H9 (cell line): ENCODE measurements around the gene TEC. TPM values are rescaled to one million over a fixed set of nuclear protein-coding genes. Genes with fewer than 3 reads are reported as not detected.

Experiments
- DNase-seq: peaks from one replicate; pipeline ENCODE4 v3.0.0-alpha.2; 2017
- H2AFZ ChIP-seq: one replicate; pipeline ENCODE4 v1.6.1; 2013; ENCODE audit warnings: mild to moderate bottlenecking, low read length, control low read depth, moderate library complexity
- H2AK5ac ChIP-seq: 2 replicates; pipeline ENCODE4 v1.6.1; 2013; ENCODE audit warnings: low read length, control low read depth, mixed read lengths; ENCODE audit not compliant: insufficient read length
- H2BK120ac ChIP-seq: one replicate; pipeline ENCODE4 v1.6.1; 2013; ENCODE audit warnings: low read depth, mild to moderate bottlenecking, low read length, control low read depth, inconsistent platforms; ENCODE audit not compliant: poor library complexity, severe bottlenecking
- H2BK12ac ChIP-seq: 2 replicates; pipeline ENCODE4 v1.6.1; 2013; ENCODE audit warnings: low read length, control low read depth, mixed read lengths, low read depth; ENCODE audit not compliant: insufficient read length
- H2BK15ac ChIP-seq: 2 replicates; pipeline ENCODE4 v1.6.1; 2013; ENCODE audit warnings: low read depth, low read length, control low read depth
- H2BK20ac ChIP-seq: one replicate; pipeline ENCODE4 v1.6.1; 2013; ENCODE audit warnings: low read depth, mild to moderate bottlenecking, low read length, control low read depth, inconsistent platforms; ENCODE audit not compliant: poor library complexity, severe bottlenecking
- H2BK5ac ChIP-seq: 2 replicates; pipeline ENCODE4 v1.6.1; 2013; ENCODE audit warnings: low read length, control low read depth, mixed read lengths; ENCODE audit not compliant: insufficient read length
- H3K14ac ChIP-seq: 2 replicates; pipeline ENCODE4 v1.6.1; 2013; ENCODE audit warnings: low read length, control low read depth; ENCODE audit not compliant: insufficient read depth
- H3K18ac ChIP-seq: 2 replicates; pipeline ENCODE4 v1.6.1; 2013; ENCODE audit warnings: low read depth, mild to moderate bottlenecking, mixed read lengths, low read length, control low read depth; ENCODE audit not compliant: insufficient read length
- H3K23ac ChIP-seq: 2 replicates; pipeline ENCODE4 v1.6.1; 2013; ENCODE audit warnings: low read length, control low read depth, mixed read lengths, low read depth; ENCODE audit not compliant: insufficient read length
- H3K23me2 ChIP-seq: 2 replicates; pipeline ENCODE4 v1.6.1; 2013; ENCODE audit warnings: low read depth, mild to moderate bottlenecking, mixed read lengths, low read length, control low read depth; ENCODE audit not compliant: insufficient read length, poor library complexity, severe bottlenecking
- H3K27ac ChIP-seq: 2 replicates; pipeline ENCODE4 v1.5.1; 2013; ENCODE audit warnings: low read length, control low read depth, mixed read lengths, low read depth; ENCODE audit not compliant: insufficient read length
- H3K27me3 ChIP-seq: 2 replicates; pipeline ENCODE4 v1.6.1; 2013; ENCODE audit warnings: low read length, control low read depth, inconsistent platforms; ENCODE audit not compliant: insufficient read depth
- H3K4ac ChIP-seq: 2 replicates; pipeline ENCODE4 v1.6.1; 2013; ENCODE audit warnings: low read depth, mild to moderate bottlenecking, control low read depth, inconsistent platforms, low read length, moderate library complexity
- H3K4me1 ChIP-seq: 2 replicates; pipeline ENCODE4 v1.6.1; 2013; ENCODE audit warnings: low read length, control low read depth, inconsistent platforms; ENCODE audit not compliant: insufficient read depth
- H3K4me2 ChIP-seq: 2 replicates; pipeline ENCODE4 v1.6.1; 2013; ENCODE audit warnings: low read length, control low read depth, mixed read lengths; ENCODE audit not compliant: insufficient read length, insufficient read depth
- H3K56ac ChIP-seq: 2 replicates; pipeline ENCODE4 v1.6.1; 2013; ENCODE audit warnings: low read depth, mild to moderate bottlenecking, mixed read lengths, low read length, control low read depth; ENCODE audit not compliant: insufficient read length
- H3K79me1 ChIP-seq: 2 replicates; pipeline ENCODE4 v1.6.1; 2013; ENCODE audit warnings: low read depth, mild to moderate bottlenecking, moderate library complexity, low read length, control low read depth, inconsistent platforms; ENCODE audit not compliant: insufficient read depth, poor library complexity, severe bottlenecking
- H3K79me2 ChIP-seq: 2 replicates; pipeline ENCODE4 v1.6.1; 2013; ENCODE audit warnings: low read length, control low read depth, inconsistent platforms; ENCODE audit not compliant: insufficient read depth
- H3K9ac ChIP-seq: 2 replicates; pipeline ENCODE4 v1.6.1; 2013; ENCODE audit warnings: low read length, control low read depth, mixed read lengths; ENCODE audit not compliant: insufficient read length; ENCODE audit errors: extremely low read depth
- H3K9me3 ChIP-seq: one replicate; pipeline ENCODE4 v1.6.1; 2013; ENCODE audit warnings: low read depth, low read length, inconsistent platforms; ENCODE audit not compliant: control insufficient read depth
- H3T11ph ChIP-seq: one replicate; pipeline ENCODE4 v1.6.1; 2013; ENCODE audit warnings: mild to moderate bottlenecking, low read length, control low read depth, inconsistent platforms
- H4K20me1 ChIP-seq: one replicate; pipeline ENCODE4 v1.6.1; 2013; ENCODE audit not compliant: control insufficient read depth, insufficient read length, insufficient read depth
- H4K5ac ChIP-seq: 2 replicates; pipeline ENCODE4 v1.6.1; 2013; ENCODE audit warnings: low read depth, mild to moderate bottlenecking, mixed read lengths, low read length, control low read depth; ENCODE audit not compliant: insufficient read length
- H4K8ac ChIP-seq: replicated peaks from 2 replicates; pipeline ENCODE4 v1.6.1; 2013; ENCODE audit warnings: low read length, control low read depth, mixed read lengths, low read depth; ENCODE audit not compliant: insufficient read length
- H4K91ac ChIP-seq: 2 replicates; pipeline ENCODE4 v1.6.1; 2013; ENCODE audit warnings: low read depth, mild to moderate bottlenecking, moderate library complexity, mixed read lengths, low read length, control low read depth; ENCODE audit not compliant: insufficient read length
- H3K27ac Mint-ChIP-seq, 3 experiments: 2 replicates in 2 of 3; 3 replicates in 1 of 3; pipeline ENCODE4 v1.8.0; 2020 to 2021; ENCODE audit warnings: mixed read lengths in 3 of 3, mild to moderate bottlenecking in 1 of 3, moderate library complexity in 1 of 3
- H3K27me3 Mint-ChIP-seq: 2 replicates; pipeline ENCODE4 v1.8.0; 2021; ENCODE audit warnings: low read depth, mild to moderate bottlenecking, moderate library complexity, mixed read lengths
- H3K36me3 Mint-ChIP-seq, 3 experiments: 2 replicates in 2 of 3; 3 replicates in 1 of 3; pipeline ENCODE4 v1.8.0; 2020 to 2021; ENCODE audit warnings: low read depth in 3 of 3, mixed read lengths in 3 of 3; ENCODE audit not compliant: insufficient read depth in 1 of 3
- H3K4me1 Mint-ChIP-seq, 2 experiments: 2 replicates each; pipeline ENCODE4 v1.8.0; 2020; ENCODE audit warnings: mixed read lengths in 2 of 2
- H3K4me3 Mint-ChIP-seq, 2 experiments: 2 replicates in 1 of 2; 3 replicates in 1 of 2; pipeline ENCODE4 v1.8.0; 2020 to 2021; ENCODE audit warnings: mild to moderate bottlenecking in 2 of 2, mixed read lengths in 2 of 2, moderate library complexity in 1 of 2
- H3K9me3 Mint-ChIP-seq, 2 experiments: 2 replicates in 1 of 2; 3 replicates in 1 of 2; pipeline ENCODE4 v1.8.0; 2020; ENCODE audit warnings: mild to moderate bottlenecking in 2 of 2, mixed read lengths in 2 of 2, moderate library complexity in 1 of 2
- CTCF ChIP-seq: fragments of 200-600 bp; sonication (generic); conservative IDR thresholded peaks from 3 replicates; pipeline ENCODE4 v1.8.0; 2021; ENCODE audit warnings: antibody characterized with exemption, mild to moderate bottlenecking
- WGBS: extraction: QIAGEN DNeasy Blood & Tissue Kit; methylation state at CpG from one replicate; pipeline ENCODE4 v1.1.7; 2013; ENCODE audit warnings: missing lambda C conversion rate, low lambda C conversion rate, mixed read lengths; ENCODE audit not compliant: insufficient read length; ENCODE audit errors: extremely low coverage; 5-methylcytosine and 5-hydroxymethylcytosine counted together
- total RNA-seq: library from RNA; stranded (reverse); gene quantifications from 2 replicates; pipeline ENCODE4 v1.2.1, GENCODE V29; 2021

The TEC gene
- total RNA-seq, 1 experiment from 2014 or later = 1.8 TPM

GRCh38 chr4:48178931-48179330 is 90.7 kb downstream of the TEC start:
- H4K5ac ChIP-seq = no peak overlapping the region
- no peaks in the 10 kb centered on the region for H3K9me3 ChIP-seq
- no peak overlapping the region for H3K56ac ChIP-seq
- H2BK5ac ChIP-seq = no peak overlapping the region
- H2BK20ac ChIP-seq = no peak overlapping the region
- H3K9ac ChIP-seq = no peak overlapping the region
- no peak overlapping the region for H2AK5ac ChIP-seq
- Mint-ChIP-seq H3K4me3 (no peak overlapping the region), H3K36me3 (peaks cover 1 to 11% (median 6%) of the 10 kb centered on the region in 3 experiments; a peak in 5 of 7 replicates), H3K9me3 (peaks cover 9 to 10% of the 10 kb centered on the region in 2 experiments; a peak in 4 of 5 replicates), H3K27me3 (no peaks in the 10 kb centered on the region), H3K4me1 (peaks cover 24 to 43% of the 10 kb centered on the region in 2 experiments), H3K27ac (peak overlapping the region in 2 of 3 experiments; percentile 3 to 6; a peak in 3 of 7 replicates)
- peak; percentile 33 for DNase-seq
- H3K4me1 ChIP-seq = peaks cover 11% of the 10 kb centered on the region; the same call in 1 of the 2 replicates
- H3K23me2 ChIP-seq = no peaks in the 10 kb centered on the region
- WGBS = no CpG with 5 or more reads among the region's 4 CpGs
- H3K79me2 ChIP-seq = no peaks in the 10 kb centered on the region
- H4K8ac ChIP-seq = no peak overlapping the region
- no peak overlapping the region for H2BK120ac ChIP-seq
- H2BK15ac ChIP-seq = no peak overlapping the region
- H3K18ac ChIP-seq = no peak overlapping the region
- H3K14ac ChIP-seq = no peak overlapping the region
- no peak overlapping the region for H2AFZ ChIP-seq
- no peaks in the 10 kb centered on the region for H3K79me1 ChIP-seq
- H4K91ac ChIP-seq = no peak overlapping the region
- no peak overlapping the region for H3T11ph ChIP-seq
- H3K4me2 ChIP-seq = no peak overlapping the region
- H3K27ac ChIP-seq = no peak overlapping the region
- H3K27me3 ChIP-seq = no peaks in the 10 kb centered on the region
- no peak overlapping the region for H3K23ac ChIP-seq
- no peak overlapping the region for H3K4ac ChIP-seq
- no peak for TF ChIP-seq CTCF
- H2BK12ac ChIP-seq = no peak overlapping the region
- H4K20me1 ChIP-seq = no peaks in the 10 kb centered on the region
